Stomach (tissue), 9 donors: Measurements from ENCODE around the gene VANGL1. TPM values are rescaled to one million over a fixed set of nuclear protein-coding genes. Genes with fewer than 3 reads are reported as not detected.

Source experiments
- DNase-seq, 2 donors: peaks; one replicate each; pipeline versions ENCODE4 v3.0.0 to v3.0.0-alpha.2; 2013 to 2019
- H3K27ac ChIP-seq, 5 donors: fragments of 200-600 bp in 4 of 5; sonication (generic) in 4 of 5; one replicate each; pipeline ENCODE4 v1.5.1; 2013 to 2019; ENCODE audit warnings: mild to moderate bottlenecking in 1 of 5, moderate library complexity in 1 of 5
- H3K27me3 ChIP-seq, 3 donors: fragments of 200-600 bp; sonication (generic); one replicate each; pipeline ENCODE4 v1.5.1; 2017 to 2019; ENCODE audit warnings: mixed run types in 1 of 3
- H3K36me3 ChIP-seq, 4 donors: fragments of 200-600 bp; sonication (generic); 1 replicate in 3 of 4; 2 replicates in 1 of 4; pipeline ENCODE4 v1.5.1; 2016 to 2019
- H3K4me1 ChIP-seq, 4 donors: fragments of 200-600 bp; sonication (generic); one replicate each; pipeline ENCODE4 v1.5.1; 2016 to 2019
- H3K4me3 ChIP-seq, 4 donors: fragments of 200-600 bp; sonication (generic) in 3 of 4; one replicate each; pipeline ENCODE4 v1.5.1; 2016 to 2019; ENCODE audit warnings: mild to moderate bottlenecking in 1 of 4
- H3K9me3 ChIP-seq, 4 donors: fragments of 200-600 bp; sonication (generic); one replicate each; pipeline ENCODE4 v1.5.1; 2016 to 2019
- EP300 ChIP-seq: sonication (generic); formaldehyde crosslinking; IDR thresholded peaks from one replicate; pipeline ENCODE4 v1.6.1; 2017; ENCODE audit warnings: antibody characterized with exemption
- POLR2A ChIP-seq, 4 donors: fragments of 450-650 bp; IDR thresholded peaks; one replicate each; pipeline ENCODE4 v1.6.1; 2016; ENCODE audit warnings: antibody characterized with exemption in 4 of 4, control low read depth in 2 of 4, mild to moderate bottlenecking in 1 of 4, moderate library complexity in 1 of 4
- POLR2AphosphoS5 ChIP-seq, 3 donors: sonication (generic); formaldehyde crosslinking; IDR thresholded peaks; one replicate each; pipeline ENCODE4 v1.6.1; 2016; ENCODE audit warnings: antibody characterized with exemption in 3 of 3
- WGBS, 5 donors: extraction: QIAGEN DNeasy Blood & Tissue Kit in 3 of 5; methylation state at CpG; one replicate each; pipeline versions ENCODE4 v1.1.5 to v1.1.7; 2013 to 2018; 5-methylcytosine and 5-hydroxymethylcytosine counted together
- intact Hi-C: fragments of 100-400 bp; cut with DNase I; formaldehyde crosslinking; loops from one replicate; pipeline ENCODE4 v1.15.1; 2023; ENCODE audit warnings: low total_unique reads
- polyA plus RNA-seq, 3 donors: library from polyadenylated mRNA; stranded (reverse); fragments of 200-250 nt; gene quantifications; one replicate each; pipeline ENCODE4 v1.2.3, GENCODE V29; 2013
- total RNA-seq, 5 donors: library from RNA; depleted of rRNA; stranded (reverse); fragments of >200 nt; gene quantifications; one replicate each; pipeline versions ENCODE4 v1.1.0 to v1.2.3, GENCODE V29; 2014 to 2016
- TF ChIP-seq, protein P1 (sequence below), 7 experiments: fragments of 450-650 bp in 4 of 7; fragments of 200-600 bp in 3 of 7; sonication (generic) in 3 of 7; IDR thresholded peaks; one replicate each; pipeline ENCODE4 v1.5.1; 2016 to 2019; ENCODE audit warnings: antibody characterized with exemption in 7 of 7, control low read depth in 2 of 7, mild to moderate bottlenecking in 1 of 7
- donor health status: healthy with polysubstance abuse.
- donor health status: Bipolar disorder and iron deficiency.
- donor health status: healthy.

The VANGL1 gene
- total and polyA plus RNA-seq, 8 donors: 1.4 to 9.4 (median 4.7) TPM

DNA sequence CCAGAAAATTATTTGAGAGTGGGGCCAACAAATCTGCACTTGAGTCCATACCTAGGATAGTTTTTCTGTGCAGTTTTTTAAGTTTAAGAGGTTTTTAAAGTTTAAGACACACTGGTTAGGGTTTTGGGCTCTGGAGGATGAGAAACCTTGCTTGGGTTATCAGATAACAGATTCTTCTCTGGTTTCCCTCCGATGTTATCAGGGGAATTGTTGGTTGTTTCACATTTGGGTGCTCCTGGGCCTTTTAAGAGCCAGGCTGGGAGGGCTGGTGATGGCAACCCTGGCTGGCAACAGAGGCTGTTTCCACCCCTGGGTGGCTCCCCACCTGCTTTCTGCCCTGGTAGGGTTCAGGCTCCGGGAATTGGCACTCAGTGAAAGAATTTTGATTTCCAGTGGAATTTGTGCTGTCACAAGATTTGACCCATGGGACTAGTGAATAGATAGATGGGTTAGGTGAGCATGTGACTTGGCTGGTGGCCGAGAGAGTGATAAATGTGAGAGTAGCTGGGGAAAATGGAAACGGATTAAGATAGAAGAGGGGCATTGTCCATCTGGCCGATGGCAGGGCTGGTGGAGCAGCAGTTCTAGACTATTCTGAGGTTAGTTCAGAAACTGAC, 14.8 kb downstream of the VANGL1 start:
- WGBS, 5 donors: 55 to 72% (median 67%) methylated on average over 5 of the region's 5 CpGs
- Histone ChIP-seq H3K4me1 (peaks cover 15 to 37% (median 23%) of the 10 kb centered on the region in 4 donors), H3K4me3 (no peak overlapping the region), H3K27ac (no peak overlapping the region), H3K27me3 (no peaks in the 10 kb centered on the region), H3K36me3 (peaks cover 0 to 46% (median 44%) of the 10 kb centered on the region in 4 donors), H3K9me3 (no peaks in the 10 kb centered on the region)
- no peak for TF ChIP-seq POLR2AphosphoS5 (IDR thresholded peaks at IDR 0.05)
- no peak for TF ChIP-seq POLR2A (IDR thresholded peaks at IDR 0.05)
- TF ChIP-seq, protein P1, sequence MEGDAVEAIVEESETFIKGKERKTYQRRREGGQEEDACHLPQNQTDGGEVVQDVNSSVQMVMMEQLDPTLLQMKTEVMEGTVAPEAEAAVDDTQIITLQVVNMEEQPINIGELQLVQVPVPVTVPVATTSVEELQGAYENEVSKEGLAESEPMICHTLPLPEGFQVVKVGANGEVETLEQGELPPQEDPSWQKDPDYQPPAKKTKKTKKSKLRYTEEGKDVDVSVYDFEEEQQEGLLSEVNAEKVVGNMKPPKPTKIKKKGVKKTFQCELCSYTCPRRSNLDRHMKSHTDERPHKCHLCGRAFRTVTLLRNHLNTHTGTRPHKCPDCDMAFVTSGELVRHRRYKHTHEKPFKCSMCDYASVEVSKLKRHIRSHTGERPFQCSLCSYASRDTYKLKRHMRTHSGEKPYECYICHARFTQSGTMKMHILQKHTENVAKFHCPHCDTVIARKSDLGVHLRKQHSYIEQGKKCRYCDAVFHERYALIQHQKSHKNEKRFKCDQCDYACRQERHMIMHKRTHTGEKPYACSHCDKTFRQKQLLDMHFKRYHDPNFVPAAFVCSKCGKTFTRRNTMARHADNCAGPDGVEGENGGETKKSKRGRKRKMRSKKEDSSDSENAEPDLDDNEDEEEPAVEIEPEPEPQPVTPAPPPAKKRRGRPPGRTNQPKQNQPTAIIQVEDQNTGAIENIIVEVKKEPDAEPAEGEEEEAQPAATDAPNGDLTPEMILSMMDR (IDR thresholded peaks at IDR 0.05): no peak
- TF ChIP-seq EP300: no peak
- intact Hi-C loops: no loop called here
- no peak for DNase-seq

DNA sequence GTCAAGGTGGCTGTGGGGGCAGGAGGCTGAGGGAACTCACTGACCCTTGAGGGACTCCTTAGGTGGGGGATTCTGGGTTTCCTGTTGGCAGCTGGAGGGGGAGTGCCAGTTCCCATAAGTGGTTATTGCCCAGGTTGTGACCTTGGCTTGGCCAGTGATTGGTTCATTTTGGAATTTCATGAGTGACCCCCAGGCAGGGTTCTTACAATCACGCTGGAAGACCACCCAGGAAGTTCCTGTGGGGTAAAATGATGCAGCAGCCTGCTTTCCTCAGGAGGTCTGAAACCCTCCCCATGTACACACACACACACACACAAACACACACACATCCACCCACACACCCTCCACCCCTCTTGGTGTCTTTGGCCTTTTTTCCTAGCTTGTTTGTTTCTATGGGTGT, 16.9 kb downstream of the VANGL1 start:
- intact Hi-C loops: no loop called here
- TF ChIP-seq, protein P1 (IDR thresholded peaks at IDR 0.05): no peak
- no peak for TF ChIP-seq EP300
- no peak for TF ChIP-seq POLR2A (IDR thresholded peaks at IDR 0.05)
- TF ChIP-seq POLR2AphosphoS5 (IDR thresholded peaks at IDR 0.05): no peak
- H3K36me3 ChIP-seq: peaks cover 4 to 45% (median 40%) of the 10 kb centered on the region in 4 donors
- H3K9me3 ChIP-seq: no peaks in the 10 kb centered on the region
- no peak overlapping the region for H3K27ac ChIP-seq
- H3K27me3 ChIP-seq: no peaks in the 10 kb centered on the region
- H3K4me3 ChIP-seq: no peak overlapping the region
- 65 to 79% (median 78%) methylated on average over 1 of the region's 1 CpG for WGBS, 5 donors
- H3K4me1 ChIP-seq: peaks cover 15 to 34% (median 23%) of the 10 kb centered on the region in 4 donors
- DNase-seq: no peak

DNA sequence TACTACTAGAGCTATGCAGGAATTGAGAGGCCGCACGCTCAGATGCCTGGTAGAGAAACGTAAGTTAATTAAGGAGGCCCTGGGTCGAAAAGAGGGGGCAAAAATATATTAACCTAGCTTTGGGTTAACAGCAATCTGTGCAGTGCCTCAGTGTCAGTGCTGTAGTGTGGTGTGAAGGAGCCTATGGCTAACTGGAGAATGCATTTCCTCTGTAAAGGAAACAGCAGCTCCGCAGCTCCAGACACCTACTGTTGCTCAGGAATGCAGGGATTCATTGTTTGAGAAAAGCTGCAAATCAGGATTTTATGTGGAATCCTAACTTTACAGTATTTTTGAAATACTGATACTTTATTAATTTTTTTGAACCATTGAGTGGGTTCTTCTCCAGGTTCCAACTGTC, 18.4 kb downstream of the VANGL1 start:
- TF ChIP-seq, protein P1 (IDR thresholded peaks at IDR 0.05): no peak
- no peak for TF ChIP-seq EP300
- no peak for TF ChIP-seq POLR2AphosphoS5 (IDR thresholded peaks at IDR 0.05)
- TF ChIP-seq POLR2A (IDR thresholded peaks at IDR 0.05): no peak
- Histone ChIP-seq H3K4me3 (no peak overlapping the region), H3K36me3 (peaks cover 10 to 57% (median 54%) of the 10 kb centered on the region in 4 donors), H3K27ac (no peak overlapping the region), H3K9me3 (no peaks in the 10 kb centered on the region), H3K4me1 (peaks cover 10 to 28% (median 17%) of the 10 kb centered on the region in 4 donors), H3K27me3 (no peaks in the 10 kb centered on the region)
- no peak for DNase-seq
- 88 to 97% (median 94%) methylated on average over 5 of the region's 5 CpGs for WGBS, 5 donors
- intact Hi-C loops: no loop called here

DNA sequence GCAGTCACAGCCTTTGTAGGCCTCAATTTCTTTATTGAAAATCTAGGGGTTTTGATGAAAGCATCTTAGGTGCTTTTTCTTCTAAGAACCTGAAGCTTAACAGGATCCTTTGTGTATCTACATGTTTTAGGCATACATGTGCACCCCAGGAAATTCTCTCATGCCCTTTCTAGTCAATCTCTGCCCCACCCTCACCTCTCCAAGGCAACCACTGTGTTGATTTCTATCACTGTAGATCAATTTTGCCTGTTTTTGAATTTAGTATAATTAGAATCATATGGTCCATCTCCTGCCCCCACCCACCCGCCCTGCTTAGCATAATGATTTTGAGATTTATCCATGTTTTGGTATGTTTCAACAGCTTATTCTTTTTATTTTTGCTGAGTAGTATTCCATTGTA, 19.4 kb downstream of the VANGL1 start:
- H3K4me1 ChIP-seq: peaks cover under 1 to 29% (median 10%) of the 10 kb centered on the region in 4 donors
- no peaks in the 10 kb centered on the region for H3K9me3 ChIP-seq
- H3K4me3 ChIP-seq: no peak overlapping the region
- intact Hi-C loops: no loop called here
- H3K36me3 ChIP-seq: peaks cover 10 to 66% (median 60%) of the 10 kb centered on the region in 4 donors
- 92 to 100% (median 100%) methylated on average over 1 of the region's 1 CpG for WGBS, 5 donors
- no peak overlapping the region for H3K27ac ChIP-seq
- no peak for DNase-seq
- no peaks in the 10 kb centered on the region for H3K27me3 ChIP-seq
- TF ChIP-seq, protein P1 (IDR thresholded peaks at IDR 0.05): no peak
- TF ChIP-seq EP300 (no peak), POLR2AphosphoS5 (IDR thresholded peaks at IDR 0.05) (no peak), POLR2A (IDR thresholded peaks at IDR 0.05) (no peak)
